HCT116 (cell line): ENCODE results near the gene LDLRAD4.

Experiments
- CEBPB ChIP-seq: IDR thresholded peaks from 2 replicates; pipeline ENCODE4 v1.6.1; 2012; ENCODE audit warnings: low read depth
- EGR1 ChIP-seq: IDR thresholded peaks from 2 replicates; pipeline ENCODE4 v1.6.1; 2012; ENCODE audit warnings: low read depth
- EZH2 ChIP-seq: fragments of 200-600 bp; sonication (generic); IDR thresholded peaks from 2 replicates; pipeline ENCODE4 v1.6.1; 2017; ENCODE audit warnings: antibody characterized with exemption, mixed run types
- JUND ChIP-seq: IDR thresholded peaks from 2 replicates; pipeline ENCODE4 v1.6.1; 2012
- POLR2A ChIP-seq: IDR thresholded peaks from 2 replicates; pipeline ENCODE4 v1.7.0; 2011; ENCODE audit warnings: borderline replicate concordance; ENCODE audit not compliant: insufficient read depth, insufficient read length; ENCODE audit errors: extremely low read depth
- POLR2AphosphoS5 ChIP-seq: IDR thresholded peaks from 2 replicates; pipeline ENCODE4 v1.6.1; 2011; ENCODE audit warnings: mild to moderate bottlenecking, low read depth, low read length, moderate library complexity
- RAD21 ChIP-seq: IDR thresholded peaks from 2 replicates; pipeline ENCODE4 v1.6.1; 2012; ENCODE audit warnings: low read depth, mild to moderate bottlenecking
- SP1 ChIP-seq: IDR thresholded peaks from 2 replicates; pipeline ENCODE4 v1.6.1; 2012; ENCODE audit warnings: low read depth
- TCF7L2 ChIP-seq: IDR thresholded peaks from 2 replicates; pipeline ENCODE4 v1.7.0; 2011; ENCODE audit warnings: borderline replicate concordance, inconsistent platforms; ENCODE audit not compliant: insufficient read depth, insufficient read length; ENCODE audit errors: extremely low read depth
- YY1 ChIP-seq: IDR thresholded peaks from 2 replicates; pipeline ENCODE4 v1.6.1; 2011; ENCODE audit warnings: low read length, low read depth, moderate library complexity, mild to moderate bottlenecking; ENCODE audit not compliant: insufficient replicate concordance; ENCODE audit errors: extremely low read depth
- ZNF274 ChIP-seq: fragments of 200-500 bp; sonication (Bioruptor generic); IDR thresholded peaks from 2 replicates; pipeline ENCODE4 v1.6.1; 2014; ENCODE audit warnings: mild to moderate bottlenecking, low read depth, low read length, inconsistent platforms
- TF ChIP-seq, protein P1 (sequence below), 3 experiments: fragments of 200-600 bp in 1 of 3; sonication (generic) in 1 of 3; IDR thresholded peaks in 2 of 3; conservative IDR thresholded peaks in 1 of 3; 2 replicates each; pipeline ENCODE4 v1.5.1; 2012 to 2017; ENCODE audit warnings: low read depth in 2 of 3, low read length in 2 of 3, antibody characterized with exemption in 1 of 3, borderline replicate concordance in 1 of 3, control low read depth in 1 of 3, mild to moderate bottlenecking in 1 of 3, mixed read lengths in 1 of 3, mixed run types in 1 of 3, moderate library complexity in 1 of 3; ENCODE audit not compliant: insufficient read depth in 1 of 3
- TF ChIP-seq, protein P2 (sequence below): IDR thresholded peaks from 2 replicates; pipeline ENCODE4 v1.6.1; 2012

DNA sequence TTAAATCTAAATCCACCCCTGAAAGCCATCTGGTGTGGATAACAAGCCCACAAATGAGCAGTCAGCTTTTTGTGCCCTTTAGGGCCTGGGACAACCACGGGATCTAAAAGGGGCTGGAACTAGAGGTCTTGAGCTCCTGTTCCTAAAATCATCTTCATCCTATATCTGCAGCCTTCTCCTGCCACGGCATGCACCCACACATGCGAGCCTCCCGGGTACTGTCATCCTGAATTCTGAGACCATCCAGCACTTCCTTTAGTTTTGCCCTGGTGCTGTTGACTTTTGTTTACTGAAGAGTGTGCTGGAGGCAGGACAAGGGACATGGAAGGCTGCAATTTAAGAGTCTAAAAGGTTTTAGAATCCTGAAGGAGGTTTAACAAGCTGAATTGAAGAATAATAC lies 324.6 kb downstream of the LDLRAD4 start:
- TF ChIP-seq EZH2 (no peak), RAD21 (no peak), POLR2A (no peak), POLR2AphosphoS5 (no peak), JUND (no peak), TCF7L2 (no peak), CEBPB (no peak), SP1 (no peak), EGR1 (no peak), ZNF274 (no peak), YY1 (no peak)
- TF ChIP-seq, protein P1, sequence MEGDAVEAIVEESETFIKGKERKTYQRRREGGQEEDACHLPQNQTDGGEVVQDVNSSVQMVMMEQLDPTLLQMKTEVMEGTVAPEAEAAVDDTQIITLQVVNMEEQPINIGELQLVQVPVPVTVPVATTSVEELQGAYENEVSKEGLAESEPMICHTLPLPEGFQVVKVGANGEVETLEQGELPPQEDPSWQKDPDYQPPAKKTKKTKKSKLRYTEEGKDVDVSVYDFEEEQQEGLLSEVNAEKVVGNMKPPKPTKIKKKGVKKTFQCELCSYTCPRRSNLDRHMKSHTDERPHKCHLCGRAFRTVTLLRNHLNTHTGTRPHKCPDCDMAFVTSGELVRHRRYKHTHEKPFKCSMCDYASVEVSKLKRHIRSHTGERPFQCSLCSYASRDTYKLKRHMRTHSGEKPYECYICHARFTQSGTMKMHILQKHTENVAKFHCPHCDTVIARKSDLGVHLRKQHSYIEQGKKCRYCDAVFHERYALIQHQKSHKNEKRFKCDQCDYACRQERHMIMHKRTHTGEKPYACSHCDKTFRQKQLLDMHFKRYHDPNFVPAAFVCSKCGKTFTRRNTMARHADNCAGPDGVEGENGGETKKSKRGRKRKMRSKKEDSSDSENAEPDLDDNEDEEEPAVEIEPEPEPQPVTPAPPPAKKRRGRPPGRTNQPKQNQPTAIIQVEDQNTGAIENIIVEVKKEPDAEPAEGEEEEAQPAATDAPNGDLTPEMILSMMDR (IDR thresholded peaks at IDR 0.05 in 2 of 3, conservative IDR thresholded peaks at IDR 0.05 in 1 of 3; ENCODE audit: borderline replicate concordance in 1 of 3, insufficient read depth in 1 of 3, low read depth in 2 of 3, low read length in 2 of 3), result no peak
- TF ChIP-seq, protein P2, sequence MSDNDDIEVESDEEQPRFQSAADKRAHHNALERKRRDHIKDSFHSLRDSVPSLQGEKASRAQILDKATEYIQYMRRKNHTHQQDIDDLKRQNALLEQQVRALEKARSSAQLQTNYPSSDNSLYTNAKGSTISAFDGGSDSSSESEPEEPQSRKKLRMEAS, result no peak
